Skeletal muscle satellite cell (primary cell): ENCODE measurements around the gene ANO2. TPM values are rescaled to one million over a fixed set of nuclear protein-coding genes. Genes with fewer than 3 reads are reported as not detected.

Source experiments
- H3K27me3 ChIP-seq: 2 replicates; pipeline ENCODE4 v1.7.0; 2013; ENCODE audit warnings: low read length; ENCODE audit not compliant: control insufficient read depth, insufficient read depth
- H3K36me3 ChIP-seq: 2 replicates; pipeline ENCODE4 v1.7.0; 2013; ENCODE audit warnings: mild to moderate bottlenecking, control low read depth, low read length; ENCODE audit not compliant: insufficient read depth
- H3K4me1 ChIP-seq: 2 replicates; pipeline ENCODE4 v1.7.0; 2013; ENCODE audit warnings: low read length; ENCODE audit not compliant: control insufficient read depth, insufficient read depth
- H3K4me2 ChIP-seq: 2 replicates; pipeline ENCODE4 v1.7.0; 2013; ENCODE audit warnings: mild to moderate bottlenecking, low read length
- H3K4me3 ChIP-seq: 2 replicates; pipeline ENCODE4 v1.7.0; 2013; ENCODE audit warnings: low read length
- H3K9ac ChIP-seq: 2 replicates; pipeline ENCODE4 v1.7.0; 2013; ENCODE audit warnings: mild to moderate bottlenecking, low read depth, low read length, moderate library complexity
- H3K9me3 ChIP-seq: replicated peaks from 2 replicates; pipeline ENCODE4 v1.7.0; 2013; ENCODE audit warnings: mild to moderate bottlenecking, control low read depth, low read length
- small RNA-seq: library from RNA; depleted of rRNA; stranded (forward); fragments of <200 nt; gene quantifications from one replicate; pipeline ENCODE3, GENCODE V24; 2012

ANO2 gene

GRCh38 chr12:5513406-5513805 is 431.7 kb downstream of the ANO2 start:
- H3K9me3 ChIP-seq: no peaks in the 10 kb centered on the region
- peaks cover 32% of the 10 kb centered on the region for H3K27me3 ChIP-seq
- no peak overlapping the region for H3K4me3 ChIP-seq
- no peaks in the 10 kb centered on the region for H3K36me3 ChIP-seq
- H3K4me1 ChIP-seq: no peaks in the 10 kb centered on the region
- H3K9ac ChIP-seq: no peak overlapping the region
- no peak overlapping the region for H3K4me2 ChIP-seq

Small RNAs within 50 kb of the gene (small RNA-seq; reads per million reads assigned to genes)
- not detected for gene AC137627.1
